ENCODE data around the gene CDC34. TPM values are rescaled to one million over a fixed set of nuclear protein-coding genes. Genes with fewer than 3 reads are reported as not detected.
A peak's percentile ranks its signal among the peaks of the same experiment; 100 is the strongest.

Gene CDC34
- total and polyA plus RNA-seq, 9 of the 15 experiments (the other 6 are each of a cell fraction or from before 2014, with no cell fraction given), result 0.80 to 203 (median 65.5) TPM

DNA sequence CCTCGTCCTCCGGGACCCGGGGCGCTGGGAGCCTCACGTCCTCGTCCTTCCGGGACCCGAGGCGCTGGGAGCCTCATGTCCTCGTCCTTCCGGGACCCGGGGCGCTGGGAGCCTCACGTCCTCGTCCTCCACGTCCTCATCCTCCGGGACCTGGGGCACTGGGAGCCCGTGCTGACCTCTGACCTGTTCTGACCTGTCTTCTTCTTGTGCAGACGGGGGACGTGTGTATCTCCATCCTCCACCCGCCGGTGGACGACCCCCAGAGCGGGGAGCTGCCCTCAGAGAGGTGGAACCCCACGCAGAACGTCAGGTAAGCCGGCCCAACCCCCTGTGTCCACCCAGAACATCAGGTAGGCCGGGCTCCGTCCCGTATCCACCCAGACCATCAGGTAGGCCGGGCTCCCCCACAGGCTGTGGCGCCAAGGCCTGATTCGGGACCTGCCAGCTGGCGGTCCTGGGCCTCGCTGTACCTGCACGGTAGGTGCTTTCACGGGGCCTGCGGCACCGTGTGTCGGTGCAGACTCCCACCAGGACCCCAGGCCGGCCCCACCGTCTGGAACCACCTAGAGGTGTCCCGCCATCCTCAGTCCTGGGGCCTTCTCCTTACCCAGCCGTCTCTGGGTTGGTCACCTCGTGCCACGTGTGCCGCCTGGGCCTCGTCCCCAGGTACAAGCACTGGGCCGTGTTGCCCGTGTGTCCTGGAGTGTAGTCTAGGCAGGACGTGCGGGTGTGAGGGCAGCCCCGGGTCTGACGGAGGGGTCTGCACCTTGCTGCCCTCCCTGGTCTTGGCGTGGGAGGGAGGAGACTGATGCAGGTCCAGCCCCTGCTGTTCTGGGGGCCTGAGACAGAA, 4.7 kb downstream of the CDC34 start:
- peaks cover 16% of the 10 kb centered on the region for H4K20me1 ChIP-seq (replicated peaks; ENCODE audit: control insufficient read depth, insufficient read depth, low read length)
- no peak overlapping the region for H3K4me3 ChIP-seq
- ChIA-PET POLR2A (no interaction called here), CTCF (ENCODE audit: low intra/inter-chr PET ratio) (interaction anchor here (0.6 kb wide), 1 partner anchor 114 kb away, joined by 5 read pairs; no protein-coding TSS in a partner anchor)
- intact Hi-C loops (cut with micrococcal nuclease), result loop anchor here (10.0 kb wide), 1 partner anchor 49 kb away; the partner anchor contains the start of gene HCN2
- BruUV-seq (replicated peaks), result no TSS peak
- H3K9me3 ChIP-seq (replicated peaks; ENCODE audit: control insufficient read depth, insufficient read depth, low read depth, low read length), result no peaks in the 10 kb centered on the region
- TF ChIP-seq, protein P1, sequence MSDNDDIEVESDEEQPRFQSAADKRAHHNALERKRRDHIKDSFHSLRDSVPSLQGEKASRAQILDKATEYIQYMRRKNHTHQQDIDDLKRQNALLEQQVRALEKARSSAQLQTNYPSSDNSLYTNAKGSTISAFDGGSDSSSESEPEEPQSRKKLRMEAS (CRISPR knock-in tag; IDR thresholded peaks at IDR 0.05), result peak; percentile 18; the same call in 1 of the 2 replicates
- TF ChIP-seq ZZZ3 (IDR thresholded peaks at IDR 0.05), result no peak
- TF ChIP-seq RBM22 (IDR thresholded peaks at IDR 0.05; ENCODE audit: low read depth, low read length, poor library complexity, severe bottlenecking), result peak; percentile 20
- peak; percentile 9; the same call in 1 of the 2 replicates for TF ChIP-seq POLR2G (IDR thresholded peaks at IDR 0.05; ENCODE audit: low read depth, low read length)
- H3K9me1 ChIP-seq (ENCODE audit: control insufficient read depth, insufficient read depth, low read length), result peaks cover 6% of the 10 kb centered on the region
- no peaks in the 10 kb centered on the region for H3K27me3 ChIP-seq (ENCODE audit: control insufficient read depth in 2 of 2, insufficient read depth in 2 of 2, low read length in 2 of 2)
- FAIRE-seq, result no peak
- WGBS (ENCODE audit: insufficient coverage, low coverage, missing lambda C conversion rate), result 94% methylated on average over 39 of the region's 55 CpGs
- H3K4me1 ChIP-seq (replicated peaks in 1 of 2; ENCODE audit: control insufficient read depth in 2 of 2, insufficient read depth in 2 of 2, low read length in 2 of 2), result peaks cover 9 to 72% of the 10 kb centered on the region in 2 experiments; a peak in 4 of 5 replicates
- ATAC-seq, result no peak
- peak in 1 of 4 experiments; percentile 23 for DNase-seq (ENCODE audit: extremely low read depth in 1 of 4, low spot score in 3 of 4)
- H3K79me2 ChIP-seq (ENCODE audit: control insufficient read depth, insufficient read depth, low read length), result peaks cover 49% of the 10 kb centered on the region
- peaks cover 67% of the 10 kb centered on the region; the same call in 2 of the 3 replicates for H3K36me3 ChIP-seq (ENCODE audit: control insufficient read depth, insufficient read depth, low read length)
- H3K4me2 ChIP-seq (ENCODE audit: insufficient read depth, low read length), result no peak overlapping the region
- H3K9ac ChIP-seq (ENCODE audit: insufficient read depth in 1 of 2, low read depth in 2 of 2, low read length in 2 of 2), result no peak overlapping the region
- in situ Hi-C loops (cut with MboI), result no loop called here
- no peak overlapping the region for H2AFZ ChIP-seq (ENCODE audit: low read depth, low read length)
- H3K27ac ChIP-seq (ENCODE audit: extremely low read depth, low read depth, low read length), result no peak overlapping the region

Data from K562 (cell line).